Brain pericyte (primary cell): Measurements from ENCODE around the gene NOCT.
"Not testable (repeated sequence)": the region's sequence is repeated elsewhere in the genome, so short reads cannot be mapped to it uniquely, and the experiment has no call there.

Source experiments
- DNase-seq: peaks from one replicate; pipeline ENCODE4 v3.0.0-alpha.2; 2012; ENCODE audit warnings: low read depth, low spot score

Gene NOCT

GRCh38 chr4:139044291-139044690 is 28.7 kb downstream of the NOCT start:
- DNase-seq: no peak

GRCh38 chr4:139048026-139048425 is 32.4 kb downstream of the NOCT start:
- no peak for DNase-seq

- no peak for DNase-seq
Observed at GRCh38 chr4:139050446-139050845, 34.9 kb downstream of the NOCT start.

- no peak for DNase-seq
Observed at GRCh38 chr4:139053909-139054308, 38.3 kb downstream of the NOCT start.

GRCh38 chr4:139054791-139055505 is 39.4 kb downstream of the NOCT start:
- DNase-seq: no peak

- not testable (repeated sequence) for DNase-seq
Observed at GRCh38 chr4:139059026-139059425, 43.4 kb downstream of the NOCT start.

- no peak for DNase-seq
Observed at GRCh38 chr4:139060591-139060990, 45.0 kb downstream of the NOCT start.

- no peak for DNase-seq
Observed at GRCh38 chr4:139076016-139076744, 60.6 kb downstream of the NOCT start.

GRCh38 chr4:139077567-139078355 is 62.2 kb downstream of the NOCT start:
- DNase-seq: no peak

- DNase-seq: no peak
Observed at GRCh38 chr4:139078926-139079325, 63.3 kb downstream of the NOCT start.

GRCh38 chr4:139082750-139083606 is 67.4 kb downstream of the NOCT start:
- DNase-seq: peak; percentile 94

GRCh38 chr4:139083607-139083955 is 68.0 kb downstream of the NOCT start:
- DNase-seq: no peak

GRCh38 chr4:139083956-139084803 is 68.6 kb downstream of the NOCT start:
- DNase-seq: peak; percentile 72

GRCh38 chr4:139084804-139085093 is 69.2 kb downstream of the NOCT start:
- no peak for DNase-seq

GRCh38 chr4:139085141-139085540 is 69.6 kb downstream of the NOCT start:
- no peak for DNase-seq

GRCh38 chr4:139092271-139092670 is 76.7 kb downstream of the NOCT start:
- DNase-seq: no peak
